OCI-M1 (cell line): ENCODE data around the gene PHYHD1.

ENCODE experiments used
- DNase-seq: peaks from one replicate; lab custom pipeline; 2025; lab: John Stamatoyannopoulos, UW

PHYHD1 gene

GRCh38 chr9:128920381-128921058 lies at the start of gene PHYHD1:
TSS of gene PHYHD1 (plus strand) at chr9:128920982. CDS start at chr9:128922324, 1,342 bp downstream.
- no peak for DNase-seq

- DNase-seq: peak; percentile 47
These were observed 42.9 kb upstream of the PHYHD1 start for GRCh38 chr9:128877852-128878251.

DNA sequence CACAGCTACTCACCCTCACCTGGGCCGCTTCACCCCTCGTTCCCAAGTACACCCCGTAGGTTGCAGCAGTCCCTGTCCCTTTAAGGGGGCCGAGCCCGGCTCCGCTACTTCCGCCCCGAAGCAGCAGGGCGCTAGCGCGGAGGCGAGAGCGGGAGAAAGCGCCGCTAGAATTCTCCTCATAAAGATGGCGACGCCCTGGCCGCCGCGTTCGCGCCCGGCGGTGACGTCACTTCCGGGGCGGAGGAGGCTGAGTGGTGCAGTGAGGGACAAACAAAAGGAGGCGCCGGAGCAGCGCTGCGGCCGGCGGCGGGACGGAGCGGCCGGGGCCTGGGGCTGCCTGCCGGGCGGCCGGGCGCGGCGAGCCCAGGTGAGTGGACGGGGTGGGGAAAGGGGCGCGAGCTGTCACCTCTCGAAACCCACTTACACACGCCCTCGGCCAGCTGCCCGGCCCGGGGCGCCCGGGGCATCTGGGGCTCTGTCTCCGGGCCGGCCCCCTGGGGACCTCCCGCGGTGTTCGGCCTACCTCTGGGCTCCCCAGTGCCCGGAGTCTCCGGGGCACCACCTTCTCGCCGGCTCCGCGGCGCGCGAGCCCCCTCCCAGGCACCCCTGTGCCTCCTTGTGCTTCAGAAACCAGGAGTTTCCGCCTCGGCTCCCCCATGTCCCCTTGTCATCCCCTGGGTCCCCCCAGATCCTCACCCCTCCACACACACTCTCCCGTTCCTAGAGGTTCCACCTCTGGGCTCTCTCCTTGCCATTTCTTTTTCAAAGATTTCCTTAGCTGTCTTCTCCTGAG lies 38.7 kb upstream of the PHYHD1 start, which contains the start of the genes KYAT1 and LRRC8A:
Gene KYAT1 (minus strand): TSS at position 67 of the 793 bp plus-strand sequence. CDS start 36,545 bp downstream, outside the sequence.
Gene LRRC8A (plus strand): TSS at position 250 of the 793 bp plus-strand sequence. CDS start 25,032 bp downstream, outside the sequence.
- DNase-seq: peak; percentile 98

- peak; percentile 48 for DNase-seq
These were observed 37.8 kb upstream of the PHYHD1 start for GRCh38 chr9:128882677-128883603.

DNA sequence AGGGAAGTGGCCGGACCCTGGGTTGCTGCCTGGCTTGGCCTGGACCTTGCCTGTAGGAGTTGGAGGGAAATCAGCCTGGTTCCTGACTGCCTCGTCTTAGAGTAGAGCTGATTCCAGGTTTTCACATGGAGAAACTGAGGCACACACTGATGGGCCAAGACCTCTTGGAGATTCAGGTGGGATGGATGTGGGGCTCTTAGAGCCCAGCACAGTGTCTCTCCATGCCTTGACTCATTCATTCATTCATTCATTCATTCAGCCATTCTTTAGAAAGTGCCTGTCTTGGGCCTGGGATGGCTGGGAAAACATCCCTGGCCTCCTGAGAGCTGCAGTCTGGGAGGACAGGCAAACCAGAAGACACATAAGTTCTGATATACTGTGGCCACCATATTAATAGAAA lies 36.6 kb upstream of the PHYHD1 start:
- DNase-seq: no peak

DNA sequence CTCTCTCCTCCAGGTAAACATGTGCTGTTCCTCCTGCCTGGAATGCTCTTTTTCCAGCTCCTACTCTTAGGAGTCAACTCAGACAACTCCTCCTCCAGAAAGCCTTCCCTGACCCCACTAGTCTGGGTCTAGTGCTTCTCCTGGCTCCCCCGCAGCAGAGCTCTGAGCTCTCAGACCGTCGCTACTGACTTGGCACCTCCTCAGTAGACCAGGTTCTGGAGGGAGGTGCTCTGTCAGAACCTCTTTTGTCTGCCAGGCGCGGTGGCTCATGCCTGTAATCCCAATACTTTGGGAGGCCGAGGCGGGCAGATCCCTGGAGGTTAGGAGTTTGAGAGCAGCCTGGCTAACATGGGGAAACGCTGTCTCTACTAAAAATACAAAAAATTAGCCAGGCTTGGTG lies 35.4 kb upstream of the PHYHD1 start:
- no peak for DNase-seq

DNA sequence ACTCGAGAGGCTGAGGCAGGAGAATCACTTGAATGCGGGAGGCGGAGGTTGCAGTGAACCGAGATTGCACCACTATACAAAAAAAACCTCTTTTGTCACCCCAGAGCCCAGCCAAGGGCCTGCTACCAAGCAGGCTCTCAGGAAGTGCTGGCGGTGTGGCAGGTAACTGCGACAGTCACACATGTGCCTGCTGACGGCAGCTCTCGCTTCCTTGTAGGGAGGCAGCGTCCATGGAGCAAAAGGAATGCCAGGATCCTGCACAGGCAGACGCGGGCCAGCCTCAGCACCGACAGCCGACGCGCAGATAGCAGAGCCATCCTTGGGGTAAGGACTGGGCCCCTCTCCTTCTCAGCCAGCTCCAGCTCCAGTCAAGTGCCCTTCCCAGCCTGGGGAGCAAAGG lies 35.0 kb upstream of the PHYHD1 start:
- no peak for DNase-seq

DNA sequence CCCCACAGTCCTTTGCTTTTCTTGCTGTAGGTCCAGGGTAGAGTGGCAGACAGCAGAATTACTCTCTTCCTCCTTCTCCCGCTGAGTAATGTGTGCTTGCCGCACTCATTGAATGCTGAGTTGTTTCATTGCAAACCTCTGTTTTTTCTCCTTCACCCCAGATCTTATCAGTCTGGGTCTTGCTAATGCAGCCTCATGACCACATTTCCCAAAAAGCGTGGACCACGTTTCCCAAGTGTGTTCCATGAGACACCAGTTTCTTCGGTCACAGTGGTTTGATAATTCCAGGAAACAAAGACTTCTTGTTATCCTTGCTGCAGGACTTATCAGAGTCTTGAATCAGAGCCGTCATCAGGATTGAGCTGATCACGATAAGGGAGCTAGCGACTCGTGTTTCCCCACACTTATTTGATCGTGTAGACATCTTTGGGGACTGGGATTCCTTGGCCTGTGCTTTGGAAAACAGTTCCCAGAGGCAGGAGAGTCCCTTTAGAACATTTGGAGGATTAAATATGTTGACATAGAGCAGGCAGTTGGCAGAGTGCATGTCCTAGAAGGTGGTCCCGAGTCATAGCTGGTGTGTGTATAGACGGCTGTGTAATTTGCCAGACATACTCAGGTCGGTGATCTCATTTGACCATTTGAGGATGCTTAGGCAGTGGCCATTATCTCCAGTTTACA lies 34.4 kb upstream of the PHYHD1 start:
- DNase-seq: peak; percentile 9

- DNase-seq: no peak
These were observed 33.7 kb upstream of the PHYHD1 start for GRCh38 chr9:128887049-128887448.

DNA sequence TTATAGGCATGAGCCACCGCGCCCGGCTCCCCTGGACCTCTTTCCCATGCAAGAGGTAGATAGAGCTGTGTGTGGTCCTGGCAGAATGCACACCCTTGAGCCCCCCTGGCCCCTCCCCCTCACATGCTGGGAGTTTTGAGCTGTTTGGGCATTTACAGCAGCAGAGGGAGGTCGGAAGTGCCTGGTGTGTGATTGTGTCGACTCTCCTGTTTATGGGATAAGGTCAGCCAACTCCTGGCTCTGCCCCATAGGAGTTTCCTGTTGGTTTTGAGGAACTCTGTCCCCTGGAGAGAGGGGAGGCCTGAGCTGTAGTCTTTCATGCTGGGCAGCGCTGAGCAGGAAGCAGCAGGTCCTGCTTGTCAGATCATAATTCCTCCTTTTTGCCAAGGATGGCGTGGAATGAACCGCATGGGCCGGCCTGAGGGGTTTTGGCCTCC lies 32.9 kb upstream of the PHYHD1 start:
- no peak for DNase-seq

- DNase-seq: no peak
These were observed 29.2 kb upstream of the PHYHD1 start for GRCh38 chr9:128891321-128892220.

DNA sequence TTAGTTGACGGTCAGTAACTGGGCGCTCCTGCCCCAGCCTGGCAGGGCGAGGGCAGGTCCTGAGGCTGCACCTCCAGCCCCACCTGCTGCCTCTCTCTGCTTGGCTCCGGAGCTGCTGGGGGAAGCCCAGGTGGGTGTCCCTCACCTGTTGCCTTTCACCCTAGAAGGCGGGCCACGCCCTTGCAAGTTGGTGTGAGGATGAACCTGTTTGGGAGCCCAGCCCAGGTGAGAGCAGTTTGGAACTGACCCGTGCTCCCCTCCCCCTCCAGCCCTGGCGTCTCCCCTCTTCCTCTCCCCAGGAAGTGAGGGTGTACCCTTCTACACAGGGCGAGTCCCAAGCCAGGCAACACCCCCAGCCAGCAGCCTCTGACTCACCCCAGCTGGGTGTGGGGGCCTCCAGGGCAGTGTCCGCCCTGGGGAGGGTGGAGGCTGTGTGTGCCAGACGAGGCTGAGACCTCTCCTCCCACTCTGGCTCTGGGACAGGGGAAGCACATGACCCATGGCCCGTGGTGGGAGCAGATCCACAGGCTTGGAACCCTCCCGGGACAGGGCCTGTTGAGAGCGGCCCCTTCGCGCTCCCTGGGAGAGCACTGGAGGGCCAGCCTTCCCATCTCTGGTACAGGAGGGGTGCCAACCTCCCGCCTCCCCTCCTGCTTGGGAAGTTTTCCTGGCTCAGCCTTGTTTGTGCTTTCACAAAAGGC lies 28.4 kb upstream of the PHYHD1 start:
- no peak for DNase-seq

GRCh38 chr9:128893354-128893753 lies 27.4 kb upstream of the PHYHD1 start:
- no peak for DNase-seq

DNA sequence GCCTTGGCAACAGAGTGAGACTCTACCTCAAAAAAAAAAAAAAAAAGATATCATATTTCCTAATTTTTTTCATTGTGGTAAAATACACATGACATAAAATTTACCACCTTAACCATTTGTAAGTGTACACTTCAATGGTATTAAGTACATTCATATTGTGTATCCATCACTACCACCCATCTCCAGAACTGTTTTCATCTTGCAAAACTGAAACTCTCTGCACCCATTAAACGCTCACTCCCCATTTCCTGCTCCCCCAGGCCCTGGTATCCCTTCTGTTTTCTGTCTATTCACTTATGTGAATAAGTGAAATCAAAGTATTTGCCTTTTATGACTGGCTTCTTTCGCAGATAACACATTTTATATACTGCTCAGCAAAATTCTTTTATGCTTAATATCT lies 26.0 kb upstream of the PHYHD1 start:
- DNase-seq: no peak

- DNase-seq: no peak
These were observed 25.2 kb upstream of the PHYHD1 start for GRCh38 chr9:128895556-128895955.

GRCh38 chr9:128898382-128898781 lies 22.4 kb upstream of the PHYHD1 start:
- no peak for DNase-seq

- no peak for DNase-seq
These were observed 21.8 kb upstream of the PHYHD1 start for GRCh38 chr9:128898845-128899565.

DNA sequence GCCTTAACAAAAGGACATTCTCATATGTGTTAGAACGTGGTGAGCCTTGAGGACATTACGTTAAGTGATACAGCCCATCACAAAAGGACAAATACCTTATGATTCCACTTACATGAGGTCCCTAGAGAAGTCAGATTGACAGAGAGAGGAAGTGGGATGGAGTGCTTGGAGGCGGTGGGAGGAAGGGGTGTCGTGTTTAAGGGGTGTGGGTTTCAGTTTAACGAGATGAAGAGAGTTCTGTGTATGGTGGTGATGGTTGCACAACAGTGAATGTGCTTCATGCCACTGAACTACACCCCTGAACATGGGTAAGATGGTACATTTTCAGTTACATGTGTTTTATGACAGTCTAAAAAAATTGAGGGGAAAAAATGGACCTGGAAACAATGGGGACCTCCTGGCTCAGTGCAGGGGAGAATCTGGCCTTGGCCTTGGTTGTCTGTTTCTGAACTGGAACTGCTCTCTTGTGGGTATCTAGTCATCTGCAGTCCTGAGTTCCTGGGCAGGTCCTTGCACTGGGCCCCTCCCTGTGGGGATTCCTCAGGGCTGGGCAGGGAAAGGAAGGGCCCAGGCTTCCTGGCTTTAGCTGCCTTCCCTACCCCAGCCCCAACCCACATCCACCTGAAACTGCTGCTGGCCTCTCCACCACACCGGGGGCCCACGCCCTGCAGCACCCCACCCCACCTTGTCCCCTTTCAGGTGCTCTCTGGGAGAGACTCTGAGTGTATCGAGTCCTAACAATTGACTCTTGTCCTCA lies 21.0 kb upstream of the PHYHD1 start:
- no peak for DNase-seq
